NCI-H1092 treated with DMSO at 0.1 percent for 48 hours (cell line): ENCODE data around the gene GID8.
"Not testable (repeated sequence)": the region's sequence is repeated elsewhere in the genome, so short reads cannot be mapped to it uniquely, and the experiment has no call there.

Source experiments
- DNase-seq: peaks from one replicate; lab custom pipeline; 2025; lab: John Stamatoyannopoulos, UW

The GID8 gene

DNA sequence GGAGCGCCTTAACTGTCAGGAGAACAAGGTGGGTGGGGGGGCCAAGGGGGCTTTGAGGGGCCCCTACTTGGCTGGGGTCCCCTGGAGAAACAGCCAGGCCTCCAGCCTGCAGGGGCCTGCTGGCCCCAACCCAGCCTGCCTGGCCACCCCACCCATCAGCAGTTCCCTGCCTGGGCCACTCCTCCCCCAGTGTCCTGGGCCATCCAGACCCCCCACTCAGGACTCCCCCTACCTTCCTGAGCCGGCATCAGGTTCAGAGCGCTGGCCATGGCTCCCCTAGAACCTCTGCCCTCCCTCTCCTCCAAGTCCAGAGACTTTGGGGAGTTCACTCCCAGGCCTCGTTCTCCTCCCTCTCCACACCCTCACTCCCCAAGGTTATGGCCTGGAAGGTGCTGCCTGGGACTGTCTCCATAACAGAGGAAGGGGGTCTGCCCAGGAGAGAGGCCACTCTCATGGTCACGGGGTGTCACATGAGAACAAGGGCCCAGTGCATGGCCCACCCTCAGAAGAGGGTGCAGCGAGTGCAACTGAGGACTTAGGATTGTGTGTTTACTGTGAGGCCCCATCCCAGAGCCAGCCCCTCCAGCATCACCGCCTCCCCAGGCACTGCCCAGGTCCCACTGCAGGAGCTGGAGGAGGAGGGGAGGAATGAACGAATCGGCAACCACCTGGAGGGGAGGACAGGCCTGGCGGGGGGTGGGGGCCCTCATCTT lies 20.6 kb downstream of the GID8 start:
- no peak for DNase-seq

DNA sequence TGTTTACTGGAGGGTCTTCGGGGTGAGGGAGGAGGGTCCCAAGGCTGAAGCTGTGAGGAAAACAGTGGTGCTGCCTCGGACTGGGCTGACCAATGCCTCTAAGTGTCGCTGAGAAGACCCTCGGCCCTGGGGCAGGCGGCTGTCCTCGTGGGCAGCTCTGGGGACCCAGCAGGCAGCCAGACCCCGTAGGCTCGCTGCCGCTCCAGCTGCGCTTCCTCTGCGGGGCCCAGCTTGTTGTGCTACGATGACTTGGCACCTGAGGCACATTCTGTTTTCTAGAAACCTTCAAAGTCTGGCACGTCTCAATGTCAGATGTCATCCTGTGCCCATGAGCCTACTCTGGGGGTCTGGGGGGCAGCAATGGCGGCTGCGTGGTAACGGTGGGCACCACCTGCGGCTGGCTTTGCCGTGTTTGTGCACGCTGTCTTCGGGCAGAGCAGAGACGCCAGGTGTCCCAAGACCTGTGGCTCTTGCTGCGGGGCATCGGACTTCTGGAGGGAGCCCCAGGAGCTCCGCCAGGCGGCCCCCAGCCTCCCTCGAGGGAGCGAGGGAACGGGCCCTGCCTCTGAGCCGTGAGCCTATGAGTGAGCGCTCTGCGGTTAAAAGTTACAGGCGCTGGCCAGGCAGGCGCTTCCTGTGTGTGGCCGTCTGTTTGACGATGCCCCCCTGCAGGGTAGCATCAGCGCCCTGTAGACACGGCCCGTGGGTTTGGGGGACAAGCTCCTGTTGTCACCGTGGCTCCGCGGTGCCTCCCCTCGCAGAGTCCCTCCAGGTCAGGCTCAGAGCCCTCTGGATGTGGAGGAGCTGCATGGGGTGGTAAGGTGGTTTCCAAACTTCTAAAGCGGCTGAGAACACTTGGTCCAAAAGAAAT lies 21.4 kb downstream of the GID8 start:
- no peak for DNase-seq

DNA sequence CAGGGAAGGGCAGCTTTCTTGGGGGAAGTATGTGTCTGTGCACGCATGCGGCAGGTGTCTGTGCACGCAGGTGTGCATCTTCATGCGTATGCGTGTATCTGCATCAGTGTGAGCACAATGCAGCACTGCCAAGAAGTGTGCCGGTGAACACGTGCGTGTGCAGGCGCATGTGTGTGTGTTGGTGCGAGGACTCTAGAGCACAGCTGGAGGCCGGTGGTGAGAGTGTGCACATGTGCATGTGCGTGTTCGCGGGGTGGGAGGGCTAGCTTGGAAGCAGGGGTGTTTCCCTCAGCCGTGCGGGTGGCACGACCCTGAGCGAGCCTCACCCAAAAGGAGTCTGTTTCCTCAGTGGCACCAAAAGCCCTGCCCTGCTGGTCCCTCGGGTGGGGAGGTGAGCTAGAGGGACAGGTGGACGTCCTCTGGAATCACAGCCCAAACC lies 22.1 kb downstream of the GID8 start:
- no peak for DNase-seq

DNA sequence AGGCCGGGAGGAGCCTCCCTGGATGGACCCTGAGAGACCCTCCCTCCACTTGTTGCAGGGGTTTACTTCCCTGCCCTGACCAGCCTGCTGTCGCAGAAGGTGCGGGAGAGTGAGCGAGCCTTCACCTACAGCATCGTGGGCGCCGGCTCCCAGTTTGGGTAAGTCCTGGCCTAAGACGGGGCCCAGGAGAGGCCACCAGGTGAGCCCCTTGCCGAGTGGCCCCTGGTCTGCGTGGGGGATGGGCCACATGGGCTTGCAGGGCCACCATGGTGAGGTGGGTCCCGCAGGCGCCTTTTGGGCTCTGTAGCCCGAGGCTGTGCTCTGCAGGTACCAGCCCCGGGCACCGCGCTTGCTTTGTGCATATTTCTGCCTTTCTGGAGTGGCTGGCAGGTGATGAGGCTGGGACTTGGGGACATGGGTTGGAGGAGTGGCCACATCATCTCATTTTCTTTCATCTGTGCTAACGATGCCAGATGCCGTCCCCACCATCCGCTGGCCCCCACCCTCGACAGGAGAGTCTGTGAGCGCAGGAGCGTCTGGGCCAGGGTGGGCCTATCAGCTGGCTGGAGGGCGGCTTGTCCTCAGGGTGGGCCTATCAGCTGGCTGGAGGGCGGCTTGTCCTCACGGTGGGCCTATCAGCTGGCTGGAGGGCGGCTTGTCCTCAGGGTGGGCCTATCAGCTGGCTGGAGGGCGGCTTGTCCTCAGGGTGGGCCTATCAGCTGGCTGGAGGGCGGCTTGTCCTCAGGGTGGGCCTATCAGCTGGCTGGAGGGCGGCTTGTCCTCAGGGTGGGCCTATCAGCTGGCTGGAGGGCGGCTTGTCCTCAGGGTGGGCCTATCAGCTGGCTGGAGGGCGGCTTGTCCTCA lies 22.7 kb downstream of the GID8 start:
- DNase-seq: not testable (repeated sequence)

DNA sequence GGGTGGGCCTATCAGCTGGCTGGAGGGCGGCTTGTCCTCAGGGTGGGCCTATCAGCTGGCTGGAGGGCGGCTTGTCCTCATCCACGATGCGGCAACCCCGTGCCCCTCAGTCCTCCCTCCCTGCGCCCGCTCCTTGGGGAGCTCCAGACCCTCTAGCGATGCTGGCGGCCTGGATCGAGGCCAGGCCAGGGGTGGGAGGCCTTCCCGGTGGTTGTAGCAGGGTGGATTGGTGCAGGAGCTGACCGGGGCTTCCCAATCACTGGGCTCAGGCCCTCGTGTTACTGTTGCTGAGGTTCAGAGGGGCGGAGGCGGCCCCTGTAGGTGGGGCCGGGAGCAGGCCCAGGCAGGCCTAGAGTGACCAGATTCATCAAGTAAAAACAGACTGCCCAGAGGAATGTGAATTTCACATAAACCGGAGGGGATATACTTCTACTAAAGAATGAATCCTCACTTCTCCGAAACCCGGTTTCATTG lies 23.4 kb downstream of the GID8 start:
- no peak for DNase-seq

DNA sequence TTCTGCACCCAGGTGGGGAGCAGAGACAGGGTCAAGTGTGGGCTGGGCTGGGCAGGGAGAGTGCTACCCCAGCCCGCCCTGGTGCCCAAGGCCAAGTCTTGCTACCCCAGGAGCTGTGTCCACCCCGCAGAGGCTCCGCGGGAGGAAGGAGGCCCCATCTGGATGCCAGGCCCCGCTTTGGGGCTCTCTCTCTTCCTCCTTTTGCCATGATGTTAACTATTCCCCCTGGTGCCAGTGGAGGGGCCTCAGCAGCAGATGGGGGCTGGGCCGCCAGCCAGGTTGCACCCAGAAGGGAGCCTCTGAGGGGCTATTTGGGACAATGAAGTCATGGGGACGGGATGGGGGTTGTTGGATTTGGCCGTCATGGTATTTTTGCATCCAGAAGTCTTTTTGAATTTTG lies 23.9 kb downstream of the GID8 start:
- no peak for DNase-seq

DNA sequence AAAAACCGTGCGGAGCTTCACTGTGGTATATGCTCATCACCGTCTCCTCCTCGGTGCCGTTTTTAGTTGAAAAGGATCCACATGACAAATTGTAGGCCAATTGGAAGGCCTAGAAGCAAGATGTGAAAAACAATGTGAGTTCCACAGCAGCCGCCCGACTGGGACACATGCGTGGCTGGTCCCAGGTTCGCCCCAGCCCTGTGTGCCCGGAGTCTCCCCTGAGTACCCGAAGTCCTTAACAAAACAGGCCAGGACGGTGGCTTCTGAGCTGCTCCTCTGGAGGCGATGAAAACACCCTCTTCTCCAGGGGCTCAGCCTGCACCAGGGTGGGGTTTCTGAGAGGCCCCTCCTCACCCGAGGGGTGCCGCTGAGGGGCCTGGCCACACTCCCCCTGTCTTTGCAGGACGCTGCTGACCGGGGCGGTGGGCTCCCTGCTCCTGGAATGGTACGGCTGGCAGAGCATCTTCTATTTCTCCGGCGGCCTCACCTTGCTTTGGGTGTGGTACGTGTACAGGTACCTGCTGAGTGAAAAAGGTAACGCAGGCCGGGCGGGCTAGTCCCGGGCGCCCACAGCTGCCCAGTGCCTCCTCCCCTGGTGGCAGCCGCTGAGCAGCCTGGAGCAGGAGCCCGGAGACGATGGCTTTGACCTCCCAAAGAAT lies 24.4 kb downstream of the GID8 start:
- DNase-seq: no peak

DNA sequence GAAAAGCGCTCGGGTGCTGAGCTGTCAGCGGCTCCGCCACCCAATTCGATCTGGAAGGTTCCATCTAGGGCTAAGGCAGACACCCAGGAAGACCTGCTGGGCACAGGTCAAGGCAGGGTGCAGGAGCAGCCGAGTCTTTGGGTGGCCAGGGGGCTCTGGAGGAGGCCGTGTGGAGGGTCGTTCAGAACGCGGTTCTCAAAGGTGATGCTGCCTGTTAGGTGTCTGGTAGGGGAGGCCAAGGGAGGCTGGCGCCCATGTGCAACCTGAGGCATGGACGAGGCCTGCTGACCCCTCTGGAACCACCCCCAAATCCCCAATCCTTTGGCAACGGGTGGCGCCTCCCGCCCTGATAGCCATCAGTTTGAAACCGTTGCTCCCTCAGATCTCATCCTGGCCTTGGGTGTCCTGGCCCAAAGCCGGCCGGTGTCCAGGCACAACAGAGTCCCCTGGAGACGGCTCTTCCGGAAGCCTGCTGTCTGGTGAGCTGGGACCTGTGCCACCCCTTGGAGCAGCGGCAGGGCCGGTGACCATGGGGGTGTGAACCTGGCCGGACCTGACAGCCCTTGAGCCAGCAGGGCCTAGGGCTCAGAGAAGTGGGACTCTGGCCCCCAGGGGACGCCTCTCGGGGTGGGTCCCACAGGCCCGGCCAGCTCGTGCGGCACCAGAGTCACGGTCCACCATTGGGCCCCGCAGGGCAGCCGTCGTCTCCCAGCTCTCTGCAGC lies 25.1 kb downstream of the GID8 start:
- no peak for DNase-seq

DNA sequence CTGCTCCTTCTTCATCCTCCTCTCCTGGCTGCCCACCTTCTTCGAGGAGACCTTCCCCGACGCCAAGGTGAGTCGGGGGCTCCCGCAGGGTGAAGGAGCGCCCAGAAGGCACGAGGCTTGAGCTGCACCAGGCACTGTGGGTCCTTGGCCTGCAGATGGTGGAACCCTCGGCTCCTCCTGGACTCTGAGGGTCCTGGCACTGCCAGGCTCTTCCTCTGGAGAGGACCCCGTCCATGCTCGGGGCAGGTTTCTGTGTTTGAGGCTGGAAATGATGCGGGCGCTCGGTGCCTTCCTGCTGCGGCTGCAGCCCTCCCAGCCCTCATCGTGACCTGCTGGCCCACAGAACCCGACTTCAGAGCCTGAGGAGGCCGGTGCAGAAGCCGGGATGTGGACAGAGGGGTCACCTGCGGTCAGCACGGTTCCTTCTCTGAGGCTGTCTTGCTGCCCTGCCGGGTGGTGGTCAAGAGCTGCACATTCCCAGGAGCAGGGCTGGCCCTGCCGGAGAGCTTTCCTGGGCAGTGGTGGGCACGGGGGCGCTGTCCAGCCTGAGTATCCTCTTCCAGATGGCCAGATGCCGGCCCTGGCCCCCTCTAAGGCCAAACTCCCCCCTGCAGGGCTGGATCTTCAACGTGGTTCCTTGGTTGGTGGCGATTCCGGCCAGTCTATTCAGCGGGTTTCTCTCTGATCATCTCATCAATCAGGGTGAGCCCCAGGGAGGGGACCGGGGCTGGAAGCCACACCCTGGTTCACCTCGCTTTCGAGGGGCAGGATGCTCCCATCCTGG lies 25.9 kb downstream of the GID8 start:
- DNase-seq: no peak

DNA sequence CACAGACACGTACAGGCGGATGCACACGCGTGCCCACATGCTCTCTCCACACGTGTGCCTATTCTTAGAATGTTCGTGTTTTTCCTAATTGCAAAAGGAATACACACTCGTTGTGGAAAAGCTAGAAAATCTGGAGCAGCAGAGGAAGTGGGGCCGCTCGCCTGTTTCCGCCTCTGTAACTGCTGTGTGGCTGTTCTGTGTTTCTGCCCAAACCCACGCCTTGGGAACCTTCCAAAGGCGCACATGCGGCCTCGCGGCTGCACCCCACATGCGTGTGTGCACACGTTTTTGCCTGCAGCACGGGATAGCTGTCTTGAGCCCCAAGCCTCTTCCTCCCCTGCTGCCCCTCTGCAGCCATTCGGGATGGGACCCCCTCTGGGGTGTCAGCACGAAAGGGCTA lies 26.8 kb downstream of the GID8 start:
- DNase-seq: no peak

DNA sequence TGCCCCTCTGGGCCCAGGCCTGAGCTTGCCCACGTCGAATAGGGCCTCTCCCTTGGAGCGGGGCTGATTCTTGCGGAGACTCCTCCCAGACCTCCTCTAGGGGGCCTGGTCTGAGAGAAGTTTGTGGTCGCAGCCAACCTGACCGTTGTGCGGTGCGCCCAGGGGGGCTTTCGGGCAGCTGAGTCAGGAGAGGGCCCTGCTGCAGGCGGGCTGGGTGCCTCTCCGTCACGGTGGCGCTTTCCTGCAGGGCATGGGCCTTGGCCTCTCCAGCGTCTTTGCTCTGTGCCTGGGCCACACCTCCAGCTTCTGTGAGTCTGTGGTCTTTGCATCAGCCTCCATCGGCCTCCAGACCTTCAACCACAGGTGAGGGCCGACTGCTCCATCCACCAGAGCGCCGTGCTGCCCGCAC lies 27.4 kb downstream of the GID8 start:
- DNase-seq: no peak

DNA sequence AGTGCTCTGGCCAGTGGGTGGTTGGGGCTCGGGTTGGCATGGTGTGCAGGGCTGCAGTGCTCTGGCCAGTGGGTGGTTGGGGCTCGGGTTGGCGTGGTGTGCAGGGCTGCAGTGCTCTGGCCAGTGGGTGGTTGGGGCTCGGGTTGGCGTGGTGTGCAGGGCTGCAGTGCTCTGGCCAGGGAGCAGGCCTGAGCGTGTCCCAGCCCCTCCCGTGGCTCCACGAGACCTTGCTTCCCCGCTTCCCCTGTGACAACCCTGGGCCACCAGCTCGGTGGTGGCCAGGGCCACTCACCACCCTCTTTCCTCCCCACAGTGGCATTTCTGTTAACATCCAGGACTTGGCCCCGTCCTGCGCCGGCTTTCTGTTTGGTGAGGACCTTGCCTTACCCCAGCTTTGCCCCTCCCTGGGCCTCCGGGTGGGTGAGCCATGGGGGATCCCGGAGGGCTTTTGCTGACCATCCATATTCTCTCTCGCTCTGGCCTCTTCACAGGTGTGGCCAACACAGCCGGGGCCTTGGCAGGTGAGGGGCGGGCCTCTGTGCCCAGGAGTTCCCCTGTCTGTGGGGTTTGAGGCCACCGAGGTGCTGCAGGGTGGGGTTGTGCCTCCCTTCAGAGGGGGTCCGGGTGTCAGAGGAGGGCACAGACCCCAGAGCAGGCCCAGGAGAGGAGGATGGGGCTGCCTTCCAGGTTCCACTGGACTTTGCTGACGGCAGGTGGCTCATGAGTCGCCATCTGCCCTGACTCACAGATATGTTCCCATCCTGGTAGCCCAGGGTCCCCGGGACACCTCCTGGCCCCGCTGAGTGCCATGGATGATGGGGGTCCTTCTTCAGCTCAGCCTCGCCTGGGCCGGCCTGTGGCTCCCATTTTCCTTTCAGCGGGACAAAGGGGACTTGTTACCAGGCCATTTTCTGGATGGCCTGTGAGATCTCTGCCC lies 28.5 kb downstream of the GID8 start:
- no peak for DNase-seq

DNA sequence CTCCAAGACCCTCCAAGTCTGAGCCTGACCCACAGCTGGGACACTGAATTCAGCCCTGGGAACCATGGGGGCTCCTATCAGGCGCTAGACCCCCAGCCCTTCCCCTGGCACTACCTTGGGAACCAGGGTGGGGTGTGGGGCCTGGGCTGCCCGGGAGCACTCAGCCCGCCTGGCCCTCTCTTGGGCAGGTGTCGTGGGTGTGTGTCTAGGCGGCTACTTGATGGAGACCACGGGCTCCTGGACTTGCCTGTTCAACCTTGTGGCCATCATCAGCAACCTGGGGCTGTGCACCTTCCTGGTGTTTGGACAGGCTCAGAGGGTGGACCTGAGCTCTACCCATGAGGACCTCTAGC lies 29.2 kb downstream of the GID8 start:
- DNase-seq: no peak

DNA sequence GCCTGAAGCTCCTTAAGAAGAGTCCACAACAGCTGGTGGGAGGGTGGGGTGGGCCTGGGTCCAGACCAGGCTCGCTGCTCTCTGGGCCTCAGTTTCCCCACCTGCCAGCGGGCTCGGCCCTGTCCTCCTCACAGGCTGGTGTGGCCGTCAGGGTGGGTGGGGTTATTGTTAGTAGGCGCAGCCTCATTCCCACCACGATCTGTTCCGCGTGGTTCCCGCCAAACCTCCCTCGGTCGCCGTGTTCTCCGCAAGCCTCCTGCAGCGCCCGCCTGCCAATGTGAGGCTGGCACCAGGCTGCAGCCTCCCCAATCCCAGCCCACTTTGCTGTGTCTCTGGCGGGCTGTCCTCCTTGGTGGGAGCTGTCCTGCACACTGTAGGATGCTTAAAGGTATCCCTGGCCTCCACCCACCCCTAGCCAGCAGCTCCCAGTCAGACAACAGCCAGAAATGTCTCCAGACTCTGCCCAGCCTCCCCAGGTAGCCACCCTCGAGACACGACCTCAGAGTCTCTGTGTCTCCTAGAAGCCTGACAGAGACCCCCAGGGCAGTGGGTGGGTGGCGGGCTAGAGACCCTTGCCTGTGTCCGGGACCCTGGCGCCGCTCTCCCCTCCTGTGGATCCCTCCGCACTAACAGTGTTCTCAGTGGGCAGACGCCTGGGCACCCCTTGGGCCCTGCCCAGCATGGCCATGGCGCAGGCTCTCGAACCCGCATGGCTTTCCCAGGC lies 29.8 kb downstream of the GID8 start:
- DNase-seq: no peak

DNA sequence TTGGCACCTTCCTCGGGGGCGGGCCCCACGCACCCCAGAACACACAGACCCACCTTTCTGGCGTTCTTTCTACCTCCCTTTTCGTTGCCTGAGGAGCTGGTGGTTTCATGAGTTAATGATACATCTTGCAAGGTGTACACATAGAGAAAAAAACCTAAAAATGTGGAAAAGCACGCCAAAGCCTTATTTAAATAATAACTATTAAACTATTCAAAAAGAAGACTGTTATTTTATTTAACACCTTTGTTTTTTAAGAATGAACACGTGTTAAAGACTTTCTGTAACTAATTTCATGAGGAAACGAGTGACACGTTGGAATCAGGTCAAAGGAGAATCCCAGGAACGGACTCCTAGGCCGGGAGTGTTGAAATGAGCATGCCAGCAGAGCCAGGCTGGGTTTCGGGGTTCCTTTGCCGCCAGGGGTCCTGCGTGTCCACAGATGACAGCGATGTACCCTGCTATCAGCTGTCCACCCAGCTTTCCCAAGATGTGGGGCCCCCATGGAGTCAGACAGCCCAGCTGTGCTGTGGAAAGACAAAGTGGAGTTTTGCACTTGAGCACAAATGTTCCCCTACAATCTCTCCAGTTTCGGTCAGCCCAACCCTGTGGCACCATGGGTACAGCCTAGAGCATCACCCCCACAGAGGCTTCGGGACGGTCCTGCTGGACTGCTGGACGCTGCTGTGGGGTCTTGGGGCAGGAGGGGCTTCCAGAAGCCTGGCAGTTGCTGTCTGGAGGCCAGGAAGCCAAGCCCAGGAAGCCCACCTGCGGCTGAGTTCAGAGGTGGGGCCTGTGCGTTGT lies 30.6 kb downstream of the GID8 start:
- DNase-seq: no peak

DNA sequence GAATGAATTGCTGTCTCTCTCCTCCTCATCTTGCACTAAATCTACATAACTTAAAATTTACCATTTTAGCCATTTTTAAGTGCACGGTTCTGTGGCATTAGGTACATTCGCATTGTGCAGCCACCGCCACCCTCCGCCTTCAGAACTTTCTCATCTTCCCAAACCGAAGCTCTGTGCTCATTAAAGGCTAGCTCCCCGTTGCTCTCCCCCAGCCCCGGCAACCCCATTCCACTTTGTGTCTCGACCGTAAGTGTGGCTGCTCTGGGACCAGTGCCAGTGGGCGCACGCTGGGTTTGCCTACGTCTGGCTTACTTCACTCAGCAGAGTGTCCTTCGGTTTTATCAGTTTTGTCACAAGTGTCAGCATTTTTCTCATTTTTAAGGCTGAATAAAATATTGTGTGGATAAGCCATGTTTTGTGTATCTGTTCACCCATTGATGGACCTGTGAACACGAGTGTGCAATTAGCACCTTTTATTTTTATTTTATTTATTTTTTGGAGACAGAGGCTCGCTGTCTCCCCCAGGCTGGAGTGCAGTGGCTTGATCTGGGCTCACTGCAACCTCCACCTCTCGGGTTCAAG lies 31.3 kb downstream of the GID8 start:
- DNase-seq: no peak

DNA sequence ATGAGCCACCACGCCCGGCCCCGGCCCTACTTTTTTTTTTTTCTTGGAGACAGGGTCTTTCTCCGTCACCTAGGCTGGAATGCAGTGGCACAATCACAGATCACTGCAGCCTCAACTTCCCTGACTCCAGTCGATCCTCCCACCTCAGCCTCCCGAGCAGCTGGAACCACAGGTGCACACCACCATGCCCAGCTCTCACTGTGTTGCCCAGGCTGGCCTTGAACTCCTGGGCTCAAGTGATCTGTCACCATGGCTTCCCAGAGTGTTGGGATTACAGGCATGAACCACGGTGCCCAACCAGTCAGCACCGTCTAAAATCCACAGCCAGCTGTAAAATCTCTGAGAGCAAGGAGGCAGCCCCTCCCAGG lies 32.0 kb downstream of the GID8 start:
- no peak for DNase-seq
